Retinal pigment epithelial cell (primary cell): ENCODE measurements around the gene TMTC1.

Source experiments
- DNase-seq: peaks from one replicate; pipeline ENCODE4 v3.0.0-alpha.2; 2010; ENCODE audit warnings: low read depth
- H3K4me3 ChIP-seq: 2 replicates; pipeline ENCODE4 v1.5.1; 2011; ENCODE audit warnings: mild to moderate bottlenecking, low read length, control low read depth, moderate library complexity
- CTCF ChIP-seq: conservative IDR thresholded peaks from 2 replicates; pipeline ENCODE4 v1.5.1; 2011; ENCODE audit warnings: low read depth, low read length, control low read depth, inconsistent platforms

Gene TMTC1

GRCh38 chr12:29505122-29505521 lies 278.6 kb downstream of the TMTC1 start:
- no peak for DNase-seq
- no peak for TF ChIP-seq CTCF
- H3K4me3 ChIP-seq: no peak overlapping the region

GRCh38 chr12:29503283-29503682 lies 280.5 kb downstream of the TMTC1 start:
- no peak for TF ChIP-seq CTCF
- DNase-seq: no peak
- H3K4me3 ChIP-seq: no peak overlapping the region

- DNase-seq: no peak
- no peak overlapping the region for H3K4me3 ChIP-seq
- no peak for TF ChIP-seq CTCF
Observed at GRCh38 chr12:29499235-29499634, 284.5 kb downstream of the TMTC1 start.

GRCh38 chr12:29497588-29497987 lies 286.2 kb downstream of the TMTC1 start, which contains the start of gene OVCH1:
Gene OVCH1, minus strand, starts transcription at chr12:29497686. Its CDS starts 0 bp downstream, at chr12:29497686.
- TF ChIP-seq CTCF: no peak
- H3K4me3 ChIP-seq: no peak within 1 kb of the TSS
- DNase-seq: no peak

GRCh38 chr12:29492891-29493290 lies 290.9 kb downstream of the TMTC1 start:
- no peak for DNase-seq
- no peak for TF ChIP-seq CTCF
- no peak overlapping the region for H3K4me3 ChIP-seq

GRCh38 chr12:29486972-29487371 lies 296.8 kb downstream of the TMTC1 start:
- no peak for TF ChIP-seq CTCF
- DNase-seq: no peak

GRCh38 chr12:29463198-29463597 lies 320.5 kb downstream of the TMTC1 start:
- no peak overlapping the region for H3K4me3 ChIP-seq
- DNase-seq: no peak
- TF ChIP-seq CTCF: no peak

More at GRCh38 chr12:29486972-29487371, 296.8 kb downstream of the TMTC1 start:
- no peak overlapping the region for H3K4me3 ChIP-seq
